ENCODE data around the gene DNHD1. TPM values are rescaled to one million over a fixed set of nuclear protein-coding genes. Genes with fewer than 3 reads are reported as not detected.

The DNHD1 gene
- total and polyA plus RNA-seq, 2 of the 8 experiments (the other 6 are each of a cell fraction or from before 2014, with no cell fraction given) = 5.0 to 6.8 TPM

DNA sequence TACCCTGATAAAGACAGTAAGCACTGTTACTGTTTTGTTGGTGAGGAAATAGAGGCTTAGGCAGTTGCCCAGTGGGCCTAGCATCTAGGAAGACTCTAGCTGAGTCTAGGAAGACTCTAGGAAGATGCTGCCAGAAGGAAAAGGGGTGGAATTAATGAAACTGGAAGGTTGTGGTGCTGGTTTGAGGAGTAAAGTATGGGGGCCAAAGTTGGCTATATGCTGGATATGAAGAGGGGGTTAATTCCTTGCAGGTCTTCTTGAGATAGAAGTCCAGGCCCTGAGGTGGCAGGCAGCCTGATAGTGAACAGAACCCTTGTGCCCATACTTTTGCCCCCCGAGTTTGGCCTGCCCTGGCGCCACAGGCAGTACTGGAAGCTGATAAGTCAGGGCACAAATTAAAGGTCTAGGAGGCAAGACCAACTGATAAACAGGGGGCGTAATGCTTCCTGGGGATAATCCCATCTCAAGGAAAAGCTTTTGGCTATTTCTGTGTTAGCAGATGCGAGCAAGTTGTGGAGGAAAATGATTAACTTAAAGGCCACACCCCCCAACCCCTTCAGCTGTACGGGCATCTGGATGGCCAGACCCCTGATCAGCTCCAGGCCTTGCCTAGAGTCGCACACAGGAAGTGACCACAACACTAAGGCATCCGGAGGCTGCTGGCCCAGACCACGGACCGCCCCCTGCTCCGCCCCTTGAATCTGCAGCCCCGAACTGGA lies 109.5 kb downstream of the DNHD1 start (continued):
- TF ChIP-seq, protein P1, sequence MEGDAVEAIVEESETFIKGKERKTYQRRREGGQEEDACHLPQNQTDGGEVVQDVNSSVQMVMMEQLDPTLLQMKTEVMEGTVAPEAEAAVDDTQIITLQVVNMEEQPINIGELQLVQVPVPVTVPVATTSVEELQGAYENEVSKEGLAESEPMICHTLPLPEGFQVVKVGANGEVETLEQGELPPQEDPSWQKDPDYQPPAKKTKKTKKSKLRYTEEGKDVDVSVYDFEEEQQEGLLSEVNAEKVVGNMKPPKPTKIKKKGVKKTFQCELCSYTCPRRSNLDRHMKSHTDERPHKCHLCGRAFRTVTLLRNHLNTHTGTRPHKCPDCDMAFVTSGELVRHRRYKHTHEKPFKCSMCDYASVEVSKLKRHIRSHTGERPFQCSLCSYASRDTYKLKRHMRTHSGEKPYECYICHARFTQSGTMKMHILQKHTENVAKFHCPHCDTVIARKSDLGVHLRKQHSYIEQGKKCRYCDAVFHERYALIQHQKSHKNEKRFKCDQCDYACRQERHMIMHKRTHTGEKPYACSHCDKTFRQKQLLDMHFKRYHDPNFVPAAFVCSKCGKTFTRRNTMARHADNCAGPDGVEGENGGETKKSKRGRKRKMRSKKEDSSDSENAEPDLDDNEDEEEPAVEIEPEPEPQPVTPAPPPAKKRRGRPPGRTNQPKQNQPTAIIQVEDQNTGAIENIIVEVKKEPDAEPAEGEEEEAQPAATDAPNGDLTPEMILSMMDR (IDR thresholded peaks at IDR 0.05; ENCODE audit: control extremely low read depth in 1 of 3, insufficient read depth in 1 of 3, low read depth in 1 of 3, low read length in 3 of 3) = 0 out of 4 replicates have a peak, but pooled peaks of 1 of the 3 experiments have one; percentile 6
- TF ChIP-seq NRF1 (IDR thresholded peaks at IDR 0.05; ENCODE audit: low read depth, low read length) = no peak
- no peak for TF ChIP-seq ZNF274 (IDR thresholded peaks at IDR 0.05; ENCODE audit: borderline replicate concordance, extremely low read depth, low read length)
- TF ChIP-seq, protein P2, sequence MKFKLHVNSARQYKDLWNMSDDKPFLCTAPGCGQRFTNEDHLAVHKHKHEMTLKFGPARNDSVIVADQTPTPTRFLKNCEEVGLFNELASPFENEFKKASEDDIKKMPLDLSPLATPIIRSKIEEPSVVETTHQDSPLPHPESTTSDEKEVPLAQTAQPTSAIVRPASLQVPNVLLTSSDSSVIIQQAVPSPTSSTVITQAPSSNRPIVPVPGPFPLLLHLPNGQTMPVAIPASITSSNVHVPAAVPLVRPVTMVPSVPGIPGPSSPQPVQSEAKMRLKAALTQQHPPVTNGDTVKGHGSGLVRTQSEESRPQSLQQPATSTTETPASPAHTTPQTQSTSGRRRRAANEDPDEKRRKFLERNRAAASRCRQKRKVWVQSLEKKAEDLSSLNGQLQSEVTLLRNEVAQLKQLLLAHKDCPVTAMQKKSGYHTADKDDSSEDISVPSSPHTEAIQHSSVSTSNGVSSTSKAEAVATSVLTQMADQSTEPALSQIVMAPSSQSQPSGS (IDR thresholded peaks at IDR 0.05; ENCODE audit: low read length) = peak; percentile 72; the same call in 1 of the 2 replicates
- no peak for TF ChIP-seq SAP30 (IDR thresholded peaks at IDR 0.05; ENCODE audit: insufficient read depth, insufficient replicate concordance, low read length)
- peak; percentile 94 for TF ChIP-seq JUND (IDR thresholded peaks at IDR 0.05; ENCODE audit: low read length)
- TF ChIP-seq SP1 (IDR thresholded peaks at IDR 0.05; ENCODE audit: low read depth, low read length) = peak; percentile 38; the same call in 1 of the 2 replicates
- TF ChIP-seq TEAD4 (IDR thresholded peaks at IDR 0.05; ENCODE audit: low read depth, low read length) = 0 out of 2 replicates have a peak, but pooled peaks have one; percentile 55
- TF ChIP-seq YY1 (IDR thresholded peaks at IDR 0.05; ENCODE audit: low read depth, low read length) = no peak
- no peak for TF ChIP-seq CBX5 (IDR thresholded peaks at IDR 0.05; ENCODE audit: low read depth, low read length)
- no peak for TF ChIP-seq EGR1 (IDR thresholded peaks at IDR 0.05; ENCODE audit: borderline replicate concordance, low read depth, low read length)
- TF ChIP-seq TAF1 (IDR thresholded peaks at IDR 0.05; ENCODE audit: low read depth, low read length) = peak; percentile 63
- peak; percentile 78 to 94 for TF ChIP-seq POLR2A (IDR thresholded peaks at IDR 0.05; ENCODE audit: control extremely low read depth in 1 of 2, low read depth in 2 of 2, low read length in 2 of 2)
- 0 out of 2 replicates have a peak, but pooled peaks have one; percentile 39 for TF ChIP-seq TCF12 (IDR thresholded peaks at IDR 0.05; ENCODE audit: low read depth, low read length)
- TF ChIP-seq SIN3A (conservative IDR thresholded peaks at IDR 0.05 in 1 of 2, IDR thresholded peaks at IDR 0.05 in 1 of 2; ENCODE audit: low read depth in 1 of 2, low read length in 2 of 2) = 0 out of 4 replicates have a peak, but pooled peaks of 1 of the 2 experiments have one; percentile 21
- TF ChIP-seq CREB1 (IDR thresholded peaks at IDR 0.05) = no peak

Data from H1 (cell line).